ENCODE measurements around the gene ERICH2.

DNA sequence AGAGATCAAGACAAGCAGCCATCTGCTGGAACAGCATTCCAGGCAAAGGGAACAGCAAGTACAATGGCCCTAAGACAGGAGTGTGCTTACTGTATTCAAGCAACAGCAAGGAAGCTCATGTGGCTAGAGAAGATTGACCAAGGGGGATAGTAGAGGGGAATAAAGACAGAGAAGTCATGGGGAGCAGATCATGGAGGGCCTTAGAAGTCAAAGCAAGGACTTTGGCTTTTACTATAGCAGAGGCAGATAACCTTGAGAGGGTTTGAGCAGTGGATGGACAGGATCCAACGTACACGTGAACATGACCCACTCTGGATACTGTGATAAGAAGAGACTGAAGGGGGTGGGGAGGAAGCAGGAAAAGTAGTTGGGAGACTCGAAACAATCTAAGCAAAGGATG lies 28.2 kb upstream of the ERICH2 start:
- TF ChIP-seq, protein P1, sequence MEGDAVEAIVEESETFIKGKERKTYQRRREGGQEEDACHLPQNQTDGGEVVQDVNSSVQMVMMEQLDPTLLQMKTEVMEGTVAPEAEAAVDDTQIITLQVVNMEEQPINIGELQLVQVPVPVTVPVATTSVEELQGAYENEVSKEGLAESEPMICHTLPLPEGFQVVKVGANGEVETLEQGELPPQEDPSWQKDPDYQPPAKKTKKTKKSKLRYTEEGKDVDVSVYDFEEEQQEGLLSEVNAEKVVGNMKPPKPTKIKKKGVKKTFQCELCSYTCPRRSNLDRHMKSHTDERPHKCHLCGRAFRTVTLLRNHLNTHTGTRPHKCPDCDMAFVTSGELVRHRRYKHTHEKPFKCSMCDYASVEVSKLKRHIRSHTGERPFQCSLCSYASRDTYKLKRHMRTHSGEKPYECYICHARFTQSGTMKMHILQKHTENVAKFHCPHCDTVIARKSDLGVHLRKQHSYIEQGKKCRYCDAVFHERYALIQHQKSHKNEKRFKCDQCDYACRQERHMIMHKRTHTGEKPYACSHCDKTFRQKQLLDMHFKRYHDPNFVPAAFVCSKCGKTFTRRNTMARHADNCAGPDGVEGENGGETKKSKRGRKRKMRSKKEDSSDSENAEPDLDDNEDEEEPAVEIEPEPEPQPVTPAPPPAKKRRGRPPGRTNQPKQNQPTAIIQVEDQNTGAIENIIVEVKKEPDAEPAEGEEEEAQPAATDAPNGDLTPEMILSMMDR (conservative IDR thresholded peaks at IDR 0.05 in 1 of 2, IDR thresholded peaks at IDR 0.05 in 1 of 2; ENCODE audit: extremely low read depth in 1 of 2, insufficient read depth in 1 of 2, low read depth in 1 of 2, low read length in 2 of 2), result no peak
- no peak for TF ChIP-seq EZH2 (IDR thresholded peaks at IDR 0.05; ENCODE audit: borderline replicate concordance, low read length)
